Hematopoietic multipotent progenitor cell treated with erythropoietin and hydrocortisone succinate and interleukin-3 and kit ligand, for 6 days (in vitro differentiated cells): ENCODE data around the gene C1QL4.
"Not testable (repeated sequence)": the region's sequence is repeated elsewhere in the genome, so short reads cannot be mapped to it uniquely, and the experiment has no call there.

Experiments used
- DNase-seq: peaks from one replicate; pipeline ENCODE4 v3.0.0-alpha.2; 2015

Gene C1QL4

DNA sequence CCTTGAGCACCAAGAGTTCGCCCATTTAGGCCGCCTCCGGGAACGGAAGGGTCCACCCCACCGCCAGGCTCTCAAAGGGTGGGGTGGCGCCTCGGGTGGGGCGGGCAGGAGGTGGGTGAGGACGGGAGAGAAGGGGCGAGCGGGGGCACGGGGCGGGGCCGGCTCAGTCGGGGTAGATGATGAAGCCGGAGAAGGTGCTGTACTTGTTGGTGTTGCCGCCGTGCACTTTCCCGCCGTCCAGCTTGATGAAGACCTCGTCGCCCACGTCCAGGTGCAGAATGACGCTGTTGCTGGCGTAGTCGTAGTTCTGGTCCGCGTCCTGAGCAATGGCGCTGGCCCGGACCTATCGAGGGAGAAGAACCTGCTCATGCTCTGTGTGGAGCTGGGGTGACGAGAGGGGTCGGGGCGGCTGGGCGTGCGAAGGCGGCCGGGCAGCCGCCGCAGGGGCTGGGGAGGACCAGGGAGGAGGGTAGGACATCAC, 4.1 kb downstream of the C1QL4 start:
- DNase-seq: no peak

DNA sequence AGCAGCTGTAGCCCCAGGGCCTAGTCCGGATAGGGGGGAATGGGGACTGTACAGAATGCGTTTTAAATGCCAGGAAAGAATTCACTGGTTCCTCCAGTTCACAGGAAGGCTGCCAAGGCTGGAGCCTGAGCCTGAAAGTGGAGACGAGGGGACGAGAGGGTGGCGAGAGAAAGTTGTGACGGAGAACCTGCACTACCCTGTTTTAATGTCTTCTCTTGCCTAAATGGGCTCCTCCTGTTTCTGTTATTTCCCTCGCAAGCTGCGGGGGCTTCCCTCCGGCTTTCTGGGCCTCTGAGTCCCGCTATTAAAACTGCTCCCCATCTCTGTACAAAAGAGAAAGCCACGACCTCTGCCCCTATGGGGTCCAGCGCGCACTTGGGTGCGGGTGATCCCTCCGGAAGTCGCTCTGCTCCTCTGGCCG, 4.5 kb downstream of the C1QL4 start:
- DNase-seq: no peak

DNA sequence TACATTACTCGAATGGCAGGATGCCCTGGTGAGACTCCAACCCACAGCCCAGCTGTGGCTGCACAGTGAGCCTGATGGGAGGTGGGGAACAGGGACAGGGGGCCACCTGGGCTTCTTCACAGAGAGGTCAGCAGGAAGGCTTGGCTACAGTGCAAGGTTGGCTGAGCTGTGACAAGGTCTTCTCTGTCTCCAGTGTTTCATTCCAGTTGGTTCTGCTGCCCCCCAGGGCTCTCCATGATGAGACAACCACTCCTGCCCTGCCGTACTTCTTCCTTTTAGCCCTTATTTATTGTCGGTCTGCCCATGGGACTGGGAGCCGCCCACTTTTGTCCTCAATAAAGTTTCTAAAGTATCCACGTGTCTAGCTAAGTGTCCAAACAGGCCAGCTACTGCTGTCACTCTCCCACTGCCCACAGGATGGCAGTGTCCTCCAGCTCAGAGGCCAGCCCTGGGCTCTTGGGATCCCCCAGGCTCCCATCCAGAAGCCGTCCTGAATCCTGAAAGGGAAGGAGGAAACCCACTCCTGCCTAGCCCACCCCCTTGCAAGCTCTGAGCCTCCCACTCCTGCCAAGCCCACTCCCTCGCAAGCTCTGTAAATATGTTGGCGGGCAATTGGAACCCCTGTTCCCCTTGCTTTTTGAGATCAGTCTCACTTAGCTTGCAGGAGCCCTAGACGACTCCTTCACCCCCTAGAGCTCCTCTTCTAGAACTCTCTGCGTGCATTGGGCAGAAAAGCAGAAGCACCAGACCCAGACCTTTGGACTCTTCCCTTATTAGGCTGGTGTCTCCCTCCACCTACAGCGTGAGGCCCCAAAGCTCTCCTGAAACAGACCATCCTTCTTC, 5.4 kb downstream of the C1QL4 start:
- DNase-seq: peak; percentile 66

DNA sequence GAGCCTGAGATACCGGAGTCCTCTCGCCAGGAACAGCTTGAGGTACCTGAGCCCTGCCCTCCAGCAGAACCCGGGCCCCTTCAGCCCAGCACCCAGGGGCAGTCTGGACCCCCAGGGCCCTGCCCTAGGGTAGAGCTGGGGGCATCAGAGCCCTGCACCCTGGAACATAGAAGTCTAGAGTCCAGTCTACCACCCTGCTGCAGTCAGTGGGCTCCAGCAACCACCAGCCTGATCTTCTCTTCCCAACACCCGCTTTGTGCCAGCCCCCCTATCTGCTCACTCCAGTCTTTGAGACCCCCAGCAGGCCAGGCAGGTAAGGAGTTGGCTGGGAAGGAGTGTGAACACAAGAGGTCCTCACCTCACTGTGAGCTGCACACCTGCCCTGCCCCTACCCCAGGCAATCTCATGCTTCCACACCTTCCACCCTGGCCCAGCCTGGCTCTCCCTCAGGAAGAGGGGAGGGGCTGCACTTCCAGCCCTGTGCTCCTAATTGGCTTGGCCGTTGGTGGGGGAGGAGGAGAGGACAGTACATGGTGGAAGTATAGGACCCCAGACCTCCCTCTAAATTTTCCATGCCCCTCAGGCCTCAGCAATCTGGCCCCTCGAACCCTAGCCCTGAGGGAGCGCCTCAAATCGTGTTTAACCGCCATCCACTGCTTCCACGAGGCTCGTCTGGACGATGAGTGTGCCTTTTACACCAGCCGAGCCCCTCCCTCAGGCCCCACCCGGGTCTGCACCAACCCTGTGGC, 6.2 kb downstream of the C1QL4 start:
- DNase-seq: no peak

DNA sequence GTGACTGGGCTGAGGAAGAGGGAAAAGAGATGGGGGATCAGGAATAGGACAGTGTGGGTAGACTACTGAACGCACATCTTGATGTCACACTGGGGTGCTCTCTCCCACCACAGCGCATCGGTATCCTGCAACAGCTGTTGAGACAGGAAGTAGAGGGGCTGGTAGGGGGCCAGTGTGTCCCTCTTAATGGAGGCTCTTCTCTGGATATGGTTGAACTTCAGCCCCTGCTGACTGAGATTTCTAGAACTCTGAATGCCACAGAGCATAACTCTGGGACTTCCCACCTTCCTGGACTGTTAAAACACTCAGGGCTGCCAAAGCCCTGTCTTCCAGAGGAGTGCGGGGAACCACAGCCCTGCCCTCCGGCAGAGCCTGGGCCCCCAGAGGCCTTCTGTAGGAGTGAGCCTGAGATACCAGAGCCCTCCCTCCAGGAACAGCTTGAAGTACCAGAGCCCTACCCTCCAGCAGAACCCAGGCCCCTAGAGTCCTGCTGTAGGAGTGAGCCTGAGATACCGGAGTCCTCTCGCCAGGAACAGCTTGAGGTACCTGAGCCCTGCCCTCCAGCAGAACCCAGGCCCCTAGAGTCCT, 6.9 kb downstream of the C1QL4 start:
- no peak for DNase-seq

DNA sequence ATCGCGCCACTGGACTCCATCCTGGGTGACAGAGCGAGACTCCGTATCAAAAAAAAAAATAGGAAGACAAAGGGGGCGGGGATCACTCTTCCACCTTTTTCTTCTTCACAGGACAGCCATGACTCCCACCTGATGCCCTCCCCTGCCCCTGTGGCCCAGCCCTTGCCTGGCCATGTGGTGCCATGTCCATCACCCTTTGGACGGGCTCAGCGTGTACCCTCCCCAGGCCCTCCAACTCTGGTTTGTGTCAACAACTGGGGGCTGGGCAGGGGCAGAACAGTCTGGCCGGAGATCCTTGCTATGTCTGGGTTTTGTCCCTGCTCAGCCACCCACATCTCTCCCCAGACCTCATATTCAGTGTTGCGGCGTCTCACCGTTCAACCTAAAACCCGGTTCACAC, 8.2 kb downstream of the C1QL4 start:
- no peak for DNase-seq

DNA sequence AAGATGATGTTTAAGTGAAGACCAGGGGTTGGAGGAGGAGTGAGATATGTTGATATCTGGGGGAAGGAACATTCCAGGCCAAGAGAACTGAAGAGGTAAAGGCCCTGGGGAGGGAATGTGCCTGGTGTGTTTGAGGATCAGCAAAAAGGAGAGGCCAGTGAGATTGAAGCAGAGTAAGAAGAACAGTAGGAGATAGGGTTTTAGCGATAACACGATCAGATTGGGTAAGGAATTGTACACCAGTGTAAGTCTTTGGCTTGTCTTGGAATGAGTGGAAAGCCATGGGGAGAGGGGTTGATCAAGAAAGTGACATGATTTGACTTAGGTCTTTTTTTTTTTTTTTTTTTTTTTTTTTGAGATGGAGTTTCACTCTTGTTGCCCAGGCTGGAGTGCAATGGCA, 9.1 kb downstream of the C1QL4 start:
- no peak for DNase-seq

DNA sequence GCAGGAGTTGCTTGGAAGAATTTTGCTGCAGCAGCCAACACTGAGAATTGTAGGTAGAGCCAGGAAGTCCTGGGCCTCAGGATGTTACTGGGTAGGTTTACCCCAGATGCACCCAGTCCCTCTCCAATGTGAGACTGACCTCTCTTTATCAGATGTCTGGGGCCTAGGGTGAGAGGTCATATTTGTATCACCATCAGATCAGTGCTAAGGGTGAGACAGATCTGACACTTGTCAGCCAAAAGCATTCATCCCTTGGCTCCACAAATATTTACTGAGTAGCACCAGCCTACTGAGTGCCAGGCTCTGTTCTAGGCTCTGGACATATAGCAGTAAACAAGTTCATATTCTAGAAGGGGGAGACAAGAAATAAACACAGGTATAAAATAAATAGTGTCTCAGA, 9.6 kb downstream of the C1QL4 start:
- DNase-seq: no peak

DNA sequence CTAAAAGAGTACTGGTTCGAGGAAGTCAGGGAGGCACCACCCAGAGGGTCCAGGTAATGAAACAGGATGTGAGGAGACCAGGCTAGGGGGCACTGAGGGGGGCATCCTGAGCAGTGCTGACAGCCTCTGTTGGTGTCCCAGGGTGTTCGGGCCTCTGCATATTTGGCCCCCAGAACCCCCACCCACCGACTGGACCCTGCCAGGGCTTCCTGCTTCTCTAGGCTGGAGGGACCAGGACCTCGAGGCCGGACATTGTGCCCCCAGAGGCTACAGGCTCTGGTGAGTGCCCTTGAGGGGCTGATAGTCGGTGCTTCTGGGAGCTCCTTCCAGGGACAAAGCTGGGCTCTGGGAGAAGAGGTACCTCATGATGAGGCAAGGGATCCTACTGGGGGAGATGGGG, 11.4 kb downstream of the C1QL4 start:
- DNase-seq: no peak

DNA sequence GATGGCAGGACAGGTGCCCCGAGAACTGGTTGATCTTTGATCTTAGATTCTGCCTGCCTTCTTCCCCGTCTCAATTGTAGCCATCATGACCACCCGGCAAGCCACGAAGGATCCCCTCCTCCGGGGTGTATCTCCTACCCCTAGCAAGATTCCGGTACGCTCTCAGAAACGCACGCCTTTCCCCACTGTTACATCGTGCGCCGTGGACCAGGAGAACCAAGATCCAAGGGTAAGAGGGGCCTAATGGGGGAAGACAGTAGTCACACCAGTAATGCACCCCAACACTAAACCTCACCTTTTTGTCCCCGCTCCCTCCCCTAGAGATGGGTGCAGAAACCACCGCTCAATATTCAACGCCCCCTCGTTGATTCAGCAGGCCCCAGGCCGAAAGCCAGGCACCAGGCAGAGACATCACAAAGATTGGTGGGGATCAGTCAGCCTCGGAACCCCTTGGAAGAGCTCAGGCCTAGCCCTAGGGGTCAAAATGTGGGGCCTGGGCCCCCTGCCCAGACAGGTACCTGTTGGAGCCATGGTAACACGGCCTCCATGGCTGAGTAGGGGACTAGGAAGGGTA, 13.4 kb downstream of the C1QL4 start:
- peak; percentile 24 for DNase-seq

DNA sequence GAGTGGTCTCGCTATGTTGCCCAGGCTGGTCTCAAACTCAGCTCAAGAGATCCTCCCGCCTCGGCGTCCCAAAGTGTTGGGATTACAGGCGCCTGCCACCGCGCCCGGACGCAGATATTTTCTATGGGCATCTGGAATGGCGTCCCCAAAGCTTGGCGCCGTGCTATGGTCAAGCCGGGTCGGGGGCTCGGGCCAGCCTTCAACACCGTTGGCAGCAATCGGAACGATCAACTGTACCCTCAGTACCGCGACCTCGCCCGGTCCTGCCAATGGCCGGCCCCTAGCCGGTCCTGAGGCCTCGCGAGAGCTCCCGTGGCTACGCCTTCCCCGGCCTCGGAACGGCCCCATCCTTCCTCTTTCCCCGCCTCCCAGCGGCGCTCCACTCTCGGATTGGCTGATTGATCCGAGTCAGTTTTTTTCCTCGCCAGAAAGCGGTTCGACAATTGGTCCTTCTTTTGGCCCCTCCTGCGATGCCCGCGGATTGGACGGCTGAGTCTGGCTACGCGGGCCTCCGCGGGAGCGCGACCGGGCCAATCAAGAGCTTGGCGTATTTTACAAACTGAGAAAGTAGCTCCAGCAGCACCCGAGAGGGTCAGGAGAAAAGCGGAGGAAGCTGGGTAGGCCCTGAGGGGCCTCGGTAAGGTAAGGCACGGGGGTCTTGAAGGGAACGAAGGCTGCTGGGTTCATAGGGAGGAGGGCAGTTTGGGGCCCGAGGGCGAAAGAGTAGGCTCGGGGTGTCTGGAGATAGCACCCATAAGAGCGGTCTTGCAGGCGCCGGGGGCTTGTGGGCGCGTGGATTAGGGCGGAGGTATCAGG, 14.1 kb downstream of the C1QL4 start, which contains the start of gene TROAP:
Gene TROAP (plus strand): TSS at position 548 of the 816 bp plus-strand sequence. CDS start 354 bp downstream, outside the sequence.
- DNase-seq: peak; percentile 99

DNA sequence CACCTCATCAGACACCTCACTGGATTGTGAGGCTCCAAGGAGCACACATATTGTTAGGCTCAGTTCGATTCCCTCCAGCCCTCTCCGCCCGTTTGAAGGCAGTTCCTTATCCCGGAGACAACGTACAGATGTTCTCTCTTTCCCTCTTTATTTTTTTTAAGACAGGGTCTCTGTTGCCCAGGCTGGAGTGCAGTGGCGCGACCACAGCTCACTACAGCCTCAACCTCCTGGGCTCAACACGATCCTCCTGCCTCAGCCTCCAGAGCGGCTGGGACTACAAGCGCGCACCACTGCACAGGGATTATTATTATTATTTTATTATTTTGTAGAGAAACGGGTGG, 14.7 kb downstream of the C1QL4 start:
- DNase-seq: peak; percentile 24

DNA sequence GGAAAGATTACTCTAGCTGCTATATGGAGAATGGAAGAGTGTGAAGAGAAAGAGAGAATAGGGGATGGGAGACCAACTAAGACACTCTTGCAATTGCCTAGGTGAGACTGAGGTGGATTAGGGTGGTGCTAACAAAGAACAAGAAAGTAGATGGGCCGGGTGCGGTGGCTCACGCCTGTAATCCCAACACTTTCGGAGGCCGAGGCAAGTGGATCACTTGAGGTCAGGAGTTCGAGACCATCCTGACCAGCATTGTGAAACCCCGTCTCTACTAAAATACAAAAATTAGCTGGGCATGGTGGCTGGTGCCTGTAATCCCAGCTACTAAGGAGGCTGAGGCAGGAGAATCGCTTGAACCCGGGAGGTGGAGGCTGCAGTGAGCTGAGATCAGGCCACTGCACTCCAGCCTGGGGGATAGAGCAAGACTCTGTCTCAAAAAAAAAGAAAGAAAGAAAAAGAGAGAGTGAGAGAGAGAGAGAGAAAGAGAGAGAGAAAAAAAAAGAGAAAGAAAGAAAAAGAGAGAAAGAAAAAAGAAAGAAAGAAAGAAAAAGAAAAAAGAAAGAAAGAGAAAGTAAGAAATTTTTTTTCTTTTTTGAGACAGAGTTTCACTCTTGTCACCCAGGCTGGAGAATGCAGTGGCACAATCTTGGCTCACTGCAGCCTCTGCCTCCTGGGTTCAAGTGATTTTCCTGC, 16.4 kb downstream of the C1QL4 start:
- not testable (repeated sequence) for DNase-seq

DNA sequence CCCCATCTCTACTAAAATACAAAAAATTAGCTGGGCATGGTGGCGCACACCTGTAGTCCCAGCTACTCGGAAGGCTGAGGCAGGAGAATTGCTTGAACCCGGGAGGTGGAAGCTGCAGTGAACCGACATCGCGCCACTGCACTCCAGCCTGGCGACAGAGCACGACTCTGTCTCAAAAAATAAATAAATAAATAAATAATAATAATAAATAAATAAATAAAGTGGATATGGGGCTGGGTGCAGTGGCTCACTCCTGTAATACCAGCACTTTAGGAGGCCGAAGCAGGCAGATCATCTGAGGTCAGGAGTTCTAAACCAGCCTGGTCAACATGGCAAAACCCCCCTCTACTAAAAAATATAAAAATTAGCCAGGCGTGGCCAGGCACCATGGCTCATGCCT, 19.9 kb downstream of the C1QL4 start:
- not testable (repeated sequence) for DNase-seq

DNA sequence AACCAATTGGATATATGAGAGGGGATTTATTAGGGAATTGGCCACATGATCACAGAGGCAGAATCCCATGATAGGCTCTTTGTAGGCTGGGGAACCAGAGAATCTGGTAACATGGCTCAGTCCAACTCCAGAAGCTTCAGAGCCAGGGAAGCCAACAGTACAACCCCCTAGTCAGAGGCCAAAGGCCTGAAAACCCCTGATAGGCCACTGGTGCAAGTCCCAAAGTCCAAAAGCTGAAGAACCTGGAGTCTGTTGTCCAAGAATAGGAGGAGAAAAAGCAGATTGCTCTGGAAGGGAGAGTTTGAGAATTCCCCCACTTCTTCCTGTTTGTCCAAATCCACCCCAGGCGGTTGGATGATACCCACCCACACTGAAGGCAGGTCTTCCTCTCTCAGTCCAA, 22.2 kb downstream of the C1QL4 start:
- DNase-seq: no peak

DNA sequence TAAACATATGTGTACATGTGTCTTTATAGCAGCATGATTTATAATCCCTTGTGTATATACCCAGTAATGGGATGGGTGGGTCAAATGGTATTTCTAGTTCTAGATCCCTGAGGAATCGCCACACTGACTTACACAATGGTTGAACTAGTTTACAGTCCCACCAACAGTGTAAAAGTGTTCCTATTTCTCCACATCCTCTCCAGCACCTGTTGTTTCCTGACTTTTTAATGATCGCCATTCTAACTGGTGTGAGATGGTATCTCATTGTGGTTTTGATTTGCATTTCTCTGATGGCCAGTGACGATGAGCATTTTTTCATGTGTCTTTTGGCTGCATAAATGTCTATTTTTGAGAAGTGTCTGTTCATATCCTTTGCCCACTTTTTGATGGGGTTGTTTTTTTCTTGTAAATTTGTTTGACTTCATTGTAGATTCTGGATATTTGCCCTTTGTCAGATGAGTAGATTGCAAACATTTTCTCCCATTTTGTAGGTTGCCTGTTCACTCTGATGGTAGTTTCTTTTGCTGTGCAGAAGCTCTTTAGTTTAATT, 26.5 kb downstream of the C1QL4 start:
- DNase-seq: not testable (repeated sequence)

DNA sequence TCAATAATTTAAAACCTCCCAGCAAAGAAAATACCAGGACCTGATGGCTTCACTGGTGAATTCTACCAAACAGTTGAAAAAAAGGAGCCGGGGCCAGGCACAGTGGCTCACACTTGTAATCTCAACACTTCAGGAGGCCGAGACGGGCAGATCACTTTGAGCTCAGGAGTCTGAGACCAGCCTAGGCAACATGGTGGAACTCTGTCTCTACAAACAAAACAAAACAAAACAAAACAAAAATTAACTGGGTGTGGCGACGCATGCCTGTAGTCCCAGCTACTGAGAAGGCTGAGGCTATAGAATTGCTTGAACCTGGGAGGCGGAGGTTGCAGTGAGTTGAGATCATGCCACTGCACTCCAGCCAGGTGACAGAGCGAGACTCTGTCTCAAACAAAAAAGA, 27.6 kb downstream of the C1QL4 start:
- DNase-seq: no peak

DNA sequence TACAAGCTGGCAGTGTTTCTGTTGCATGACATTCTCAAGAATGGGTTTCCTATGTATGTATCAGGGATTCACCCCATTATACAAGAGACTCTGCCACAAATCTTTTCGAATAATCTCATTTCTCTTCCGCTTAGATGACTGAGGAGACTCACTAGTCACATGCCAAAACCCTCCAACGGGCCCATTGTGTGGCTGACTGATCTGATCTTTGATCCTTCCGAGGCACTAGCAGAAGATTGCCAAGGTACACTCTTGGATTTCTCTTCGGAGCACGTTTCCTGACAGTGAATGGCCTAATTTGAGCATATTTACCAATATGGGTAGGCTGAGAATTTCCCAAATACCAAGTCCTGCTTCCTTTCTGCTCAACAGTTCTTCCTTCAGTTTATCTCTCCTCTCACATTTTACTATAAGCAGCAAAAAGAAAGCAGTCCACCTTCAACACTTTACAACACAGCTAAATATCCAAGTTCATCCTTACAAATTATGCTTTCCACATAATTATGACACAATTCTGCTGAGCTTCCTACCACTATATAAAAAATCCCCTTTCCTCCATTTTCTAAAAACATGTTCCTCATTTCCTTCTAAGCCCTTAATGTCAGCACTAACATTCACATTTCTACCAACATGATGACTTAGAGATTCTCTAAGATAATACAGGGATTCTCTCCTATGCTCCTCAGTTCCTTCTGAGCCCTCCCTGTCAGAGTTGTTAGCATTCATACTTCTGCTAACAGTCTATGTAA, 31.1 kb downstream of the C1QL4 start:
- DNase-seq: no peak

DNA sequence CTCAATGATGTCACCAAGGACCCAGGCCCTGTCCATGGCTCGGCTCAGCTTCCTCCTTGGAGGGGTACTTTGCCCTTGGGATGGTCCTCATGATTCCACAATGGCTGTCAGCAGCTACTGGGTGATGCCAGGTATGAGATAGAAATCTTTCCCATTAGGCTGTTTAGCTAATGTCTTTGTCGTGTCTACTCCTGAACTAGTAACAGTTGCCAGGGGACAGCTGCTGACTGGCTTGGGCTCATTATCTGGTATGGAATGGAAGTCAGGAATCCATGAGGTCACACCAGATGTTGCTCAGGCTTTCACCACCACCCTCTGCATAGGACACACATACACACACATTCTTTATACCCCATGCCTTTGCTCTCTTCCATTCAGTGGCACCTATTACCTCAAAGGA, 32.8 kb downstream of the C1QL4 start:
- no peak for DNase-seq

DNA sequence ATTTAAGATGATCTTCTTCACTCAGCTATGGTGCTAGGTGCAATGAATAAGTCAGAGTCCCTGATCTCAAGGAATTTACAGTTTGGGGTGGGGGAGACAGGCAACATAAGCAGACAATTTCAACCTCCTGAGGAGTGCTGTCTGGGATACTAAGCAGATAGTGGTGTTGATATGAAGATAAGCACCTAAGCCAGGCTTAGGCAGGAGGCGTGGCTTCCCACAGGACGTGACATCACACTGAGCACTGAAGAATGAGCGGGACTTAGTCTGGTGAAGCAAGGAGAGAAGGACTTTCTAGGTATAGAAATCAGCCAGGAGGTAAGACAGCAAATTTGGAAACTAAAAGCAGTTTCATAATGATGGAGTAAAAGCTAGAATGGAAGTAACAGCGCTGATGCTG, 35.2 kb downstream of the C1QL4 start:
- no peak for DNase-seq

DNA sequence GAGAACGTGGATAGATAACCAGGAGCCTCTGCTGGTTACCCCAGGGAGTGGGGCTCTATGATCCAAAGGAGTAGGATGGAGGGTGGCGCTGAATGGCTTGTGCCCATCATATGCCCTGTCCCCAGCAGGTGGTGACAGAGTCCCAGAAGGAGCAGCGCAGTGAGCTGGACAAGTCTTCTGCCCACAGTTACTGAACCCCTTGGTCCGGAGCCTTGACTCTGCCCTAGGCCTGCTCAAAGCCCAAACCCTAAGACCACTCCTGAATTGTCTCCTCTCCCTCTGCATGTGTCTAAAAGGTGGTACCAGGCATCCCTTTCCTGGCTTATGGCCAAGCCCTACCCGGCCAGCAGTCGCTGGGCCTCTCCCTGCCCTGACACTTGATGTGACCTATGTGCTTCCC, 38.8 kb downstream of the C1QL4 start:
- peak; percentile 68 for DNase-seq
